IPS DF 6.9 (cell line): ENCODE results near the gene TADA1.
"Not testable (repeated sequence)": the region's sequence is repeated elsewhere in the genome, so short reads cannot be mapped to it uniquely, and the experiment has no call there.

ENCODE experiments used
- DNase-seq: peaks from one replicate; pipeline ENCODE4 v3.0.0-alpha.2; 2013; ENCODE audit warnings: low read depth, low spot score
- H3K27ac ChIP-seq: one replicate; pipeline ENCODE4 v1.5.1; 2013; ENCODE audit warnings: low read length, control low read depth
- H3K27me3 ChIP-seq: 2 replicates; pipeline ENCODE4 v1.6.1; 2013; ENCODE audit warnings: mild to moderate bottlenecking, low read length; ENCODE audit not compliant: control insufficient read depth, insufficient read depth
- H3K36me3 ChIP-seq: 2 replicates; pipeline ENCODE4 v1.6.1; 2013; ENCODE audit warnings: low read length; ENCODE audit not compliant: control insufficient read depth, insufficient read depth
- H3K4me1 ChIP-seq: 2 replicates; pipeline ENCODE4 v1.6.1; 2013; ENCODE audit warnings: low read length; ENCODE audit not compliant: control insufficient read depth, insufficient read depth
- H3K4me3 ChIP-seq: 2 replicates; pipeline ENCODE4 v1.5.1; 2013; ENCODE audit warnings: mild to moderate bottlenecking, low read length
- H3K9me3 ChIP-seq: 2 replicates; pipeline ENCODE4 v1.6.1; 2013; ENCODE audit warnings: low read length, inconsistent platforms; ENCODE audit not compliant: control insufficient read depth, insufficient read depth
- WGBS: extraction: QIAGEN DNeasy Blood & Tissue Kit; methylation state at CpG from one replicate; pipeline ENCODE4 v1.1.7; 2013; ENCODE audit warnings: mixed read lengths, missing lambda C conversion rate; ENCODE audit not compliant: insufficient read length, insufficient coverage; 5-methylcytosine and 5-hydroxymethylcytosine counted together

Gene TADA1

GRCh38 chr1:166848193-166848592, 27.9 kb downstream of the TADA1 start:
- Histone ChIP-seq H3K36me3 (peaks cover 50% of the 10 kb centered on the region), H3K27me3 (no peaks in the 10 kb centered on the region), H3K4me3 (no peak overlapping the region), H3K9me3 (no peaks in the 10 kb centered on the region), H3K4me1 (no peaks in the 10 kb centered on the region), H3K27ac (no peak overlapping the region)
- no peak for DNase-seq

- no peak for DNase-seq
- no peaks in the 10 kb centered on the region for H3K9me3 ChIP-seq
- peaks cover 4% of the 10 kb centered on the region for H3K4me1 ChIP-seq
- no peaks in the 10 kb centered on the region for H3K27me3 ChIP-seq
- H3K27ac ChIP-seq = no peak overlapping the region
- H3K4me3 ChIP-seq = no peak overlapping the region
- H3K36me3 ChIP-seq = peaks cover 60% of the 10 kb centered on the region
- WGBS = no CpG with 5 or more reads among the region's 7 CpGs
Observed at GRCh38 chr1:166844791-166845190, 31.3 kb downstream of the TADA1 start.

GRCh38 chr1:166843769-166844596, 32.1 kb downstream of the TADA1 start:
- H3K36me3 ChIP-seq = peaks cover 51% of the 10 kb centered on the region

GRCh38 chr1:166843322-166843721, 32.7 kb downstream of the TADA1 start:
- H3K27ac ChIP-seq = no peak overlapping the region
- peaks cover 4% of the 10 kb centered on the region for H3K4me1 ChIP-seq
- H3K9me3 ChIP-seq = no peaks in the 10 kb centered on the region
- WGBS = no CpG with 5 or more reads among the region's 6 CpGs
- H3K36me3 ChIP-seq = peaks cover 49% of the 10 kb centered on the region
- no peak overlapping the region for H3K4me3 ChIP-seq
- no peaks in the 10 kb centered on the region for H3K27me3 ChIP-seq
- DNase-seq = no peak

More at GRCh38 chr1:166843769-166844596, 32.1 kb downstream of the TADA1 start:
- H3K4me3 ChIP-seq = no peak overlapping the region
- H3K4me1 ChIP-seq = peaks cover 4% of the 10 kb centered on the region
- no peaks in the 10 kb centered on the region for H3K9me3 ChIP-seq
- H3K27ac ChIP-seq = no peak overlapping the region
- no peaks in the 10 kb centered on the region for H3K27me3 ChIP-seq
- no peak for DNase-seq
- no CpG with 5 or more reads among the region's 7 CpGs for WGBS

- no CpG with 5 or more reads among the region's 16 CpGs for WGBS
- H3K9me3 ChIP-seq = no peaks in the 10 kb centered on the region
- DNase-seq = no peak
- H3K27ac ChIP-seq = no peak overlapping the region
- peaks cover 33% of the 10 kb centered on the region for H3K36me3 ChIP-seq
- peaks cover 4% of the 10 kb centered on the region for H3K4me1 ChIP-seq
- H3K4me3 ChIP-seq = peak overlapping the region; percentile 55; the same call in 1 of the 2 replicates
- no peaks in the 10 kb centered on the region for H3K27me3 ChIP-seq
Observed at GRCh38 chr1:166840309-166841274, 35.5 kb downstream of the TADA1 start.

GRCh38 chr1:166839600-166840308, 36.3 kb downstream of the TADA1 start:
- Histone ChIP-seq H3K36me3 (peaks cover 31% of the 10 kb centered on the region), H3K4me1 (peaks cover 4% of the 10 kb centered on the region), H3K4me3 (peak overlapping the region; percentile 55; the same call in 1 of the 2 replicates), H3K27me3 (no peaks in the 10 kb centered on the region), H3K9me3 (no peaks in the 10 kb centered on the region), H3K27ac (no peak overlapping the region)
- DNase-seq = no peak
- WGBS = no CpG with 5 or more reads among the region's 82 CpGs

GRCh38 chr1:166838766-166839599, 37.1 kb downstream of the TADA1 start, which contains the start of gene POGK:
POGK (plus strand) TSS chr1:166839475; CDS start chr1:166840957, 1,482 bp downstream.
- Histone ChIP-seq H3K27ac (no peak within 1 kb of the TSS), H3K36me3 (peaks cover 28% of the 10 kb centered on the region), H3K4me1 (peaks cover 4% of the 10 kb centered on the region), H3K27me3 (no peaks in the 10 kb centered on the region), H3K9me3 (no peaks in the 10 kb centered on the region), H3K4me3 (peak within 1 kb of the TSS; percentile 55; the same call in 1 of the 2 replicates)
- DNase-seq = peak; percentile 66
- no CpG with 5 or more reads among the region's 63 CpGs for WGBS

GRCh38 chr1:166836733-166837132, 39.3 kb downstream of the TADA1 start:
- WGBS = no CpG with 5 or more reads among the region's 4 CpGs
- Histone ChIP-seq H3K36me3 (peaks cover 8% of the 10 kb centered on the region; the same call in 1 of the 2 replicates), H3K27ac (no peak overlapping the region), H3K4me3 (no peak overlapping the region), H3K9me3 (no peaks in the 10 kb centered on the region), H3K4me1 (peaks cover 4% of the 10 kb centered on the region), H3K27me3 (no peaks in the 10 kb centered on the region)
- DNase-seq = no peak

GRCh38 chr1:166829762-166830161, 46.3 kb downstream of the TADA1 start:
- not testable (repeated sequence) for H3K27me3 ChIP-seq, H3K36me3 ChIP-seq, H3K9me3 ChIP-seq, H3K4me1 ChIP-seq, H3K27ac ChIP-seq, DNase-seq, H3K4me3 ChIP-seq
- whole genome bisulfite sequencing = no CpG with 5 or more reads among the region's 1 CpG
